ENCODE data around the gene KCNK15.

- TF ChIP-seq, protein P1, sequence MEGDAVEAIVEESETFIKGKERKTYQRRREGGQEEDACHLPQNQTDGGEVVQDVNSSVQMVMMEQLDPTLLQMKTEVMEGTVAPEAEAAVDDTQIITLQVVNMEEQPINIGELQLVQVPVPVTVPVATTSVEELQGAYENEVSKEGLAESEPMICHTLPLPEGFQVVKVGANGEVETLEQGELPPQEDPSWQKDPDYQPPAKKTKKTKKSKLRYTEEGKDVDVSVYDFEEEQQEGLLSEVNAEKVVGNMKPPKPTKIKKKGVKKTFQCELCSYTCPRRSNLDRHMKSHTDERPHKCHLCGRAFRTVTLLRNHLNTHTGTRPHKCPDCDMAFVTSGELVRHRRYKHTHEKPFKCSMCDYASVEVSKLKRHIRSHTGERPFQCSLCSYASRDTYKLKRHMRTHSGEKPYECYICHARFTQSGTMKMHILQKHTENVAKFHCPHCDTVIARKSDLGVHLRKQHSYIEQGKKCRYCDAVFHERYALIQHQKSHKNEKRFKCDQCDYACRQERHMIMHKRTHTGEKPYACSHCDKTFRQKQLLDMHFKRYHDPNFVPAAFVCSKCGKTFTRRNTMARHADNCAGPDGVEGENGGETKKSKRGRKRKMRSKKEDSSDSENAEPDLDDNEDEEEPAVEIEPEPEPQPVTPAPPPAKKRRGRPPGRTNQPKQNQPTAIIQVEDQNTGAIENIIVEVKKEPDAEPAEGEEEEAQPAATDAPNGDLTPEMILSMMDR (IDR thresholded peaks at IDR 0.05): no peak
- TF ChIP-seq POLR2A (IDR thresholded peaks at IDR 0.05) (no peak), POLR2AphosphoS5 (IDR thresholded peaks at IDR 0.05; ENCODE audit: insufficient read depth in 1 of 2, low read depth in 1 of 2) (no peak)
These were observed 15.8 kb downstream of the KCNK15 start for GRCh38 chr20:44761423-44761822.

All from vagina (tissue), 2 donors.